CD4-positive, alpha-beta T cell (primary cell): ENCODE results near the gene ANKS1B. TPM values are rescaled to one million over a fixed set of nuclear protein-coding genes. Genes with fewer than 3 reads are reported as not detected.
A peak's percentile ranks its signal among the peaks of the same experiment; 100 is the strongest.

Experiments
- ATAC-seq: fragments of 200-7000 bp; cut with Tn5 transposase; one replicate; pipeline ENCODE4 v1.10.0; 2022; ENCODE audit warnings: mild to moderate bottlenecking; ENCODE audit not compliant: poor library complexity
- CTCF ChIA-PET: fragments of 350-600 bp; sonication (Branson Sonifier 250); formaldehyde crosslinking; loops from one replicate; lab custom pipeline; 2021; ENCODE audit warnings: antibody characterized with exemption, inconsistent platforms; lab: Charles Lee
- POLR2A ChIA-PET: fragments of 350-600 bp; sonication (Branson Sonifier 250); formaldehyde crosslinking; loops from one replicate; lab custom pipeline; 2021; ENCODE audit warnings: antibody characterized with exemption, inconsistent platforms; lab: Charles Lee
- DNase-seq, 14 experiments: peaks; one replicate each; pipeline ENCODE4 v3.0.0-alpha.2; 2013 to 2020; ENCODE audit warnings: mixed read lengths in 2 of 14
- H3K27ac ChIP-seq, 2 donors: one replicate each; pipeline versions ENCODE4 v1.5.1 to v1.7.0; 2013; ENCODE audit warnings: low read length in 2 of 2, low read depth in 1 of 2, mild to moderate bottlenecking in 1 of 2
- H3K27me3 ChIP-seq, 2 experiments: 1 replicate in 1 of 2; 2 replicates in 1 of 2; pipeline versions ENCODE4 v1.6.1 to v1.7.0; 2013; ENCODE audit warnings: low read length in 2 of 2, control low read depth in 1 of 2, mild to moderate bottlenecking in 1 of 2, moderate library complexity in 1 of 2; ENCODE audit not compliant: insufficient read depth in 2 of 2, control insufficient read depth in 1 of 2
- H3K36me3 ChIP-seq: one replicate; pipeline ENCODE4 v1.6.1; 2013; ENCODE audit warnings: low read length, control low read depth; ENCODE audit not compliant: insufficient read depth
- H3K4me1 ChIP-seq: one replicate; pipeline ENCODE4 v1.6.1; 2013; ENCODE audit warnings: low read length, control low read depth; ENCODE audit not compliant: insufficient read depth
- H3K4me3 ChIP-seq: one replicate; pipeline ENCODE4 v1.5.1; 2013; ENCODE audit warnings: mild to moderate bottlenecking, low read length, moderate library complexity
- H3K9me3 ChIP-seq, 2 experiments: 1 replicate in 1 of 2; 2 replicates in 1 of 2; pipeline versions ENCODE4 v1.6.1 to v1.7.0; 2013; ENCODE audit warnings: low read length in 2 of 2, mild to moderate bottlenecking in 2 of 2, control low read depth in 1 of 2, moderate library complexity in 1 of 2; ENCODE audit not compliant: control insufficient read depth in 1 of 2, insufficient read depth in 1 of 2
- H3K27ac Mint-ChIP-seq: one replicate; pipeline ENCODE4 v1.8.0; 2020; ENCODE audit warnings: mixed read lengths
- H3K27me3 Mint-ChIP-seq: one replicate; pipeline ENCODE4 v1.8.0; 2021; ENCODE audit warnings: mixed read lengths
- H3K36me3 Mint-ChIP-seq: one replicate; pipeline ENCODE4 v1.8.0; 2021; ENCODE audit warnings: low read depth, mixed read lengths
- H3K4me1 Mint-ChIP-seq: one replicate; pipeline ENCODE4 v1.8.0; 2021; ENCODE audit warnings: low read depth, mixed read lengths
- H3K4me3 Mint-ChIP-seq: one replicate; pipeline ENCODE4 v1.8.0; 2020; ENCODE audit warnings: mild to moderate bottlenecking, mixed read lengths
- H3K9me3 Mint-ChIP-seq: one replicate; pipeline ENCODE4 v1.8.0; 2020; ENCODE audit warnings: mixed read lengths
- intact Hi-C, 2 experiments: fragments of 100-400 bp; cut with DNase I in 1 of 2; cut with micrococcal nuclease in 1 of 2; formaldehyde crosslinking; loops; one replicate each; pipeline versions ENCODE4 v1.15.1 to v1.9.0; 2023 to 2025; cut with DNase I, micrococcal nuclease
- total RNA-seq, 174 experiments: library from RNA in 2 of 174; stranded (reverse) in 2 of 174; gene quantifications; one replicate each; pipeline ENCODE4 v1.2.3 and lab custom pipeline; 2021 to 2026
- TF ChIP-seq, protein P1 (sequence below): fragments of 200-600 bp; IDR thresholded peaks from one replicate; pipeline ENCODE4 v1.8.0; 2022; ENCODE audit warnings: antibody characterized with exemption, mild to moderate bottlenecking

Gene ANKS1B
- total RNA-seq, 2 experiments from 2014 or later: 0.16 to 1.1 TPM

- H3K9me3 ChIP-seq: no peaks in the 10 kb centered on the region
- Mint-ChIP-seq H3K9me3 (no peaks in the 10 kb centered on the region), H3K4me1 (peaks cover 5% of the 10 kb centered on the region), H3K27ac (no peak overlapping the region), H3K27me3 (no peaks in the 10 kb centered on the region), H3K36me3 (peaks cover 77% of the 10 kb centered on the region), H3K4me3 (no peak overlapping the region)
- ChIA-PET POLR2A (no interaction called here), CTCF (interaction anchor here (0.9 to 1.2 kb wide), 2 partner anchors 12 to 31 kb away, joined by 3 read pairs; no protein-coding TSS in a partner anchor)
- DNase-seq (peak in 12 of 14 experiments; percentile 4 to 58 (median 22)), ATAC-seq (peak; percentile 71)
- TF ChIP-seq, protein P1, sequence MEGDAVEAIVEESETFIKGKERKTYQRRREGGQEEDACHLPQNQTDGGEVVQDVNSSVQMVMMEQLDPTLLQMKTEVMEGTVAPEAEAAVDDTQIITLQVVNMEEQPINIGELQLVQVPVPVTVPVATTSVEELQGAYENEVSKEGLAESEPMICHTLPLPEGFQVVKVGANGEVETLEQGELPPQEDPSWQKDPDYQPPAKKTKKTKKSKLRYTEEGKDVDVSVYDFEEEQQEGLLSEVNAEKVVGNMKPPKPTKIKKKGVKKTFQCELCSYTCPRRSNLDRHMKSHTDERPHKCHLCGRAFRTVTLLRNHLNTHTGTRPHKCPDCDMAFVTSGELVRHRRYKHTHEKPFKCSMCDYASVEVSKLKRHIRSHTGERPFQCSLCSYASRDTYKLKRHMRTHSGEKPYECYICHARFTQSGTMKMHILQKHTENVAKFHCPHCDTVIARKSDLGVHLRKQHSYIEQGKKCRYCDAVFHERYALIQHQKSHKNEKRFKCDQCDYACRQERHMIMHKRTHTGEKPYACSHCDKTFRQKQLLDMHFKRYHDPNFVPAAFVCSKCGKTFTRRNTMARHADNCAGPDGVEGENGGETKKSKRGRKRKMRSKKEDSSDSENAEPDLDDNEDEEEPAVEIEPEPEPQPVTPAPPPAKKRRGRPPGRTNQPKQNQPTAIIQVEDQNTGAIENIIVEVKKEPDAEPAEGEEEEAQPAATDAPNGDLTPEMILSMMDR: peak; percentile 49
- no peak overlapping the region for H3K4me3 ChIP-seq
- intact Hi-C loops: loop anchor here in 1 of 2 experiments (2.0 kb wide), 1 partner anchor 300 kb away; no protein-coding TSS in a partner anchor
- no peaks in the 10 kb centered on the region for H3K27me3 ChIP-seq
- peaks cover 4% of the 10 kb centered on the region for H3K4me1 ChIP-seq
- H3K36me3 ChIP-seq: peaks cover 45% of the 10 kb centered on the region
- no peak overlapping the region for H3K27ac ChIP-seq
These were observed 1285.9 kb downstream of the ANKS1B start for GRCh38 chr12:98698603-98699463.

DNA sequence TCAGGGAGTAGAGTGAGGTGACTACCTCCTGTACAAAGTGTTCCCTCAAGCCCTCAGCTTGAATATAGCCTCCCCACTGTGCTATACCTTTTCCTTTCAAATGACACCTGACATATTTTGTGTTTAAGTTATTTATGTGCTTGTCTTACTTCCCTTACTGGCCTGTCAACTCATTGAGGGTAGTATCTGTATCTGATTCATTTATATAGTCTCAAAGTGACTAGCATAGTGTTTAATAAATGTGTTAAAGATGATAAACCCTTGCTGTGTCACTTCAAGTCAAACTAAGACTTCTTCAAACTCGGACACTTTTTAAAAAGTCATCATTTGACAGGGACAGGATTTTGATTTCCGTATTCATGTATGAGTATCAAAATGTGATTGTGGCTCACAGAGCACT, 1287.5 kb downstream of the ANKS1B start:
- Histone ChIP-seq H3K27me3 (no peaks in the 10 kb centered on the region), H3K9me3 (no peaks in the 10 kb centered on the region), H3K4me3 (no peak overlapping the region), H3K4me1 (peaks cover 4% of the 10 kb centered on the region), H3K36me3 (peaks cover 45% of the 10 kb centered on the region), H3K27ac (no peak overlapping the region)
- peaks cover 5% of the 10 kb centered on the region for H3K4me1 Mint-ChIP-seq
- H3K27me3 Mint-ChIP-seq: no peaks in the 10 kb centered on the region
- no peak overlapping the region for H3K4me3 Mint-ChIP-seq
- intact Hi-C loops: no loop called here
- peaks cover 83% of the 10 kb centered on the region for H3K36me3 Mint-ChIP-seq
- no peak overlapping the region for H3K27ac Mint-ChIP-seq
- no peaks in the 10 kb centered on the region for H3K9me3 Mint-ChIP-seq
- ATAC-seq (no peak), DNase-seq (no peak)
- TF ChIP-seq, protein P1: no peak
- POLR2A ChIA-PET: no interaction called here
- CTCF ChIA-PET: no interaction called here

DNA sequence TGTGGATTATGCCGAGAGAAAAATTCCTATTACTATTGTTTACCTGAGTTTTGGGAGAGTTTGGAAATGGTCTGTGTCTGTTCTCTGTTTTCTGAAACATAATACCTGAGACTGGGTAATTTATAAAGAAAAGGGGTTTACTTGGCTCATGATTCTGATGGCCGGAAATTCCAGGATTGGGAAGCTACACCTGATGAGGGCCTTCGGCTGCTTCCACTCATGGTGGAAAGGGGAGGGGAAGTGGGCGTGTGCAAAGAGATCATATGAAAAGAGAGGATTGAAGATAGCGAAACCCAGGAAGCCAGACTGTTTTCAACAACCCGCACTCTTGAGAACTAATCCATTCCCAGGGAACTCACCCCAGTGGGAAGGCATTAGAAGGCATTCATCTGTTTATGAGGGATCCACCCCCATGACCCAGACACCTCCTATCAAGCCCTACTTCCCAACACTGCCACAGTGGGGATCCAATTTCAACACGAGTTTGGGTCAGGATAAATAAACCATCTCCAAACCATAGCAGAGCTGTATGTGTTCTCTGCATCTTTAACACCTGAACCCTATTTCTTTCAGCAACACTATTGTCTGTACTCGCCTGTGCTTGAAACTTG, 1288.6 kb downstream of the ANKS1B start:
- no peak for DNase-seq
- Mint-ChIP-seq H3K4me3 (no peak overlapping the region), H3K4me1 (peaks cover 5% of the 10 kb centered on the region), H3K27ac (no peak overlapping the region), H3K9me3 (no peaks in the 10 kb centered on the region), H3K27me3 (no peaks in the 10 kb centered on the region), H3K36me3 (peaks cover 84% of the 10 kb centered on the region)
- ATAC-seq: no peak
- H3K27me3 ChIP-seq: no peaks in the 10 kb centered on the region
- no peak overlapping the region for H3K4me3 ChIP-seq
- H3K4me1 ChIP-seq: peaks cover 4% of the 10 kb centered on the region
- POLR2A ChIA-PET: no interaction called here
- peaks cover 42% of the 10 kb centered on the region for H3K36me3 ChIP-seq
- CTCF ChIA-PET: no interaction called here
- H3K27ac ChIP-seq: no peak overlapping the region
- no peaks in the 10 kb centered on the region for H3K9me3 ChIP-seq
- TF ChIP-seq, protein P1: no peak
- intact Hi-C loops: no loop called here
